ENCODE data around the gene HPSE. TPM values are rescaled to one million over a fixed set of nuclear protein-coding genes. Genes with fewer than 3 reads are reported as not detected.

HPSE gene
- total and polyA plus RNA-seq, 2 of the 8 experiments (the other 6 are each of a cell fraction or from before 2014, with no cell fraction given): 1.5 to 5.0 TPM

GRCh38 chr4:83266689-83267088, 68.0 kb downstream of the HPSE start (continued):
- TF ChIP-seq CHD7 (IDR thresholded peaks at IDR 0.05; ENCODE audit: insufficient replicate concordance, low read length): no peak
- TF ChIP-seq RNF2 (IDR thresholded peaks at IDR 0.05; ENCODE audit: borderline replicate concordance, low read depth, low read length, missing control alignments, poor library complexity, severe bottlenecking): no peak
- TF ChIP-seq MAX (IDR thresholded peaks at IDR 0.05): no peak
- no peak for TF ChIP-seq ZNF274 (IDR thresholded peaks at IDR 0.05; ENCODE audit: borderline replicate concordance, extremely low read depth, low read length)
- TF ChIP-seq BACH1 (IDR thresholded peaks at IDR 0.05; ENCODE audit: low read length): no peak
- TF ChIP-seq RAD21 (IDR thresholded peaks at IDR 0.05 in 1 of 2, conservative IDR thresholded peaks at IDR 0.05 in 1 of 2; ENCODE audit: low read depth in 2 of 2, low read length in 2 of 2): no peak
- TF ChIP-seq ATF3 (IDR thresholded peaks at IDR 0.05; ENCODE audit: insufficient read depth, low read depth, low read length): no peak
- TF ChIP-seq CBX5 (IDR thresholded peaks at IDR 0.05; ENCODE audit: low read depth, low read length): no peak
- TF ChIP-seq EZH2 (IDR thresholded peaks at IDR 0.05; ENCODE audit: low read depth, low read length, severe bottlenecking): no peak
